ENCODE data around the gene NFKBIA. TPM values are rescaled to one million over a fixed set of nuclear protein-coding genes. Genes with fewer than 3 reads are reported as not detected.
A peak's percentile ranks its signal among the peaks of the same experiment; 100 is the strongest.

The NFKBIA gene
- total RNA-seq, 1 donor from 2014 or later = 41.0 TPM

- Mint-ChIP-seq H3K27ac (ENCODE audit: unreplicated experiment) (no peak overlapping the region), H3K4me1 (ENCODE audit: low read depth) (peaks cover 40% of the 10 kb centered on the region), H3K36me3 (ENCODE audit: low read depth) (no peaks in the 10 kb centered on the region), H3K9me3 (ENCODE audit: low read depth) (no peaks in the 10 kb centered on the region), H3K27me3 (ENCODE audit: low read depth) (no peaks in the 10 kb centered on the region), H3K4me3 (ENCODE audit: unreplicated experiment) (no peak overlapping the region)
- no peak for DNase-seq (ENCODE audit: low spot score)
- TF ChIP-seq CTCF (IDR thresholded peaks at IDR 0.05) = no peak
Observed at GRCh38 chr14:35409595-35409994, 5.0 kb upstream of the NFKBIA start.

- TF ChIP-seq CTCF (IDR thresholded peaks at IDR 0.05) = no peak
- Mint-ChIP-seq H3K9me3 (ENCODE audit: low read depth) (no peaks in the 10 kb centered on the region), H3K4me3 (ENCODE audit: unreplicated experiment) (no peak overlapping the region), H3K4me1 (ENCODE audit: low read depth) (peaks cover 32% of the 10 kb centered on the region), H3K27me3 (ENCODE audit: low read depth) (no peaks in the 10 kb centered on the region), H3K27ac (ENCODE audit: unreplicated experiment) (no peak overlapping the region), H3K36me3 (ENCODE audit: low read depth) (peaks cover 7% of the 10 kb centered on the region)
- no peak for DNase-seq (ENCODE audit: low spot score)
Observed at GRCh38 chr14:35408026-35408425, 3.5 kb upstream of the NFKBIA start.

- Mint-ChIP-seq H3K4me3 (ENCODE audit: unreplicated experiment) (no peak overlapping the region), H3K9me3 (ENCODE audit: low read depth) (no peaks in the 10 kb centered on the region), H3K27ac (ENCODE audit: unreplicated experiment) (no peak overlapping the region), H3K27me3 (ENCODE audit: low read depth) (no peaks in the 10 kb centered on the region), H3K36me3 (ENCODE audit: low read depth) (peaks cover 13% of the 10 kb centered on the region), H3K4me1 (ENCODE audit: low read depth) (peaks cover 32% of the 10 kb centered on the region)
- peak; percentile 64 for TF ChIP-seq CTCF (IDR thresholded peaks at IDR 0.05)
- no peak for DNase-seq (ENCODE audit: low spot score)
Observed at GRCh38 chr14:35407306-35407630, 2.7 kb upstream of the NFKBIA start.

GRCh38 chr14:35406506-35407305 is 2.2 kb upstream of the NFKBIA start:
- DNase-seq (ENCODE audit: low spot score) = no peak
- H3K9me3 Mint-ChIP-seq (ENCODE audit: low read depth) = no peaks in the 10 kb centered on the region
- peaks cover 14% of the 10 kb centered on the region for H3K36me3 Mint-ChIP-seq (ENCODE audit: low read depth)
- peak; percentile 93 for TF ChIP-seq CTCF (IDR thresholded peaks at IDR 0.05)
- peaks cover 38% of the 10 kb centered on the region for H3K4me1 Mint-ChIP-seq (ENCODE audit: low read depth)
- no peaks in the 10 kb centered on the region for H3K27me3 Mint-ChIP-seq (ENCODE audit: low read depth)
- no peak overlapping the region for H3K27ac Mint-ChIP-seq (ENCODE audit: unreplicated experiment)
- no peak overlapping the region for H3K4me3 Mint-ChIP-seq (ENCODE audit: unreplicated experiment)

- DNase-seq (ENCODE audit: low spot score) = no peak
- Mint-ChIP-seq H3K36me3 (ENCODE audit: low read depth) (peaks cover 18% of the 10 kb centered on the region), H3K27ac (ENCODE audit: unreplicated experiment) (no peak overlapping the region), H3K4me1 (ENCODE audit: low read depth) (peaks cover 43% of the 10 kb centered on the region), H3K4me3 (ENCODE audit: unreplicated experiment) (peak overlapping the region; percentile 92), H3K27me3 (ENCODE audit: low read depth) (no peaks in the 10 kb centered on the region), H3K9me3 (ENCODE audit: low read depth) (no peaks in the 10 kb centered on the region)
- TF ChIP-seq CTCF (IDR thresholded peaks at IDR 0.05) = no peak
Observed at GRCh38 chr14:35406090-35406489, 1.5 kb upstream of the NFKBIA start.
